HG02798 (cell line): ENCODE measurements around the gene TGFBR3.

Experiments
- ATAC-seq: cut with Tn5 transposase; IDR thresholded peaks from one replicate; pipeline ENCODE4 v1.9.1; 2021; ENCODE audit warnings: mild to moderate bottlenecking; ENCODE audit not compliant: unreplicated experiment, poor library complexity

TGFBR3 gene

GRCh38 chr1:91884459-91885212 is 1.3 kb downstream of the TGFBR3 start:
- ATAC-seq = no peak

DNA sequence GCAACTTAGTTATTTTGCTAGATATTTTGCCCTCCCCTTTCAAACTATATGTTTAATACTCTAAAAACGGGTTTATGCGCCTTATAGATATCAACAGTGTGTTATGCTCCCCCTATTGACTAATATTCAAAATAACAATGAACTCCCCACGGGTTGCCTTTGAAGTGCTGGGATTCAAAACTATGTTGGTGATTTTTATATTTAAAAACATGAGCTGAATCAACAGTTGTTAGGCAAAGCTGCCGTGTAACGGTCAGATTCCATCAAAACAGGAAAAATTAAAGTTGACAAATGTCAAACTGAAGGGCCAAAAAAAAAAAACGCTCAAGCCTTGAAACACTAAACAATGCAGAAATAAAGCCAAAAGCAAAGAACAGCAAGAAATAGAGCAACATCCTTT is 2.5 kb downstream of the TGFBR3 start:
- no peak for ATAC-seq

DNA sequence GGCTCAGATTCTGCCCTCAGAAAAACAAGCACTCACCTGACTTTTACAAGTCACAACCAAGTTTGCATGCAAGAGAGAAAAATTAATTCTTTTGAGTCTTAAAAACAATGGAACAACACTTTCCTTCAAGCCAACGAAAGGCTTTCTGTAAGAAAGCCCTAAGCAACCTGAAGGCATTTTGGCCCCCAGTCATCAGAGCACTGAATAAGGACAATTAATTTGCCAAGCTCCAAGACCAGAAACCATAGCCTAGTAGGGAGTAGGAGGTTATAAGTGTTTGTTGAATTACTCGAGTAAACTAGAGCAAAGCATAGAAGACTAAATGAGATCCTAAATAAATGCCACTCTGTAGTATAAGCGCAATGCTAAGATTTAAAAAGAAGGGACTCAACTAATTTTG is 4.7 kb downstream of the TGFBR3 start:
- no peak for ATAC-seq

- ATAC-seq = no peak
Observed at GRCh38 chr1:91879733-91880132, 6.2 kb downstream of the TGFBR3 start.

- ATAC-seq = peak; percentile 50
Observed at GRCh38 chr1:91877574-91878208, 8.3 kb downstream of the TGFBR3 start.

- ATAC-seq = no peak
Observed at GRCh38 chr1:91876781-91877573, 9.0 kb downstream of the TGFBR3 start.

DNA sequence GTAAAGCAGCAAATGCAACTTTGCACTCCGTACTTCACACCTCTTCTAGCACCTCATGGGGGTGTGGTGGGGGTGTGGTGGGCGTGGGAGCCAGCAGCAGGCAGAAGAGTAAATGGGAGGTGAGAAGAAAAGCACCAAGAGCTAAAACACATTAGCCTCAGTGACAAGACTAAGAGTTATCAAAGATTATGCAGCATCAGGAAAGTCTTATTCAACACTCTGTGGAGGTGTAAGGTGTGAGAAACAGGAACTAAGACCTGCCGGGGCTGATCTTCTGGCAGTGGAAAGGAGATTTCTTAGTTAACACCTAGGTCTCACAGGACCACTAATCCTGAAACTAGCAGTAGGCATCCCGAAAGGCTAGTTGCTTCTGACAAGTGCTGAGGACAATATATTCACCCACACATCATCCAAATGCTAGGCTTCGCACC is 9.9 kb downstream of the TGFBR3 start:
- ATAC-seq = peak; percentile 85

GRCh38 chr1:91874167-91874566 is 11.8 kb downstream of the TGFBR3 start:
- ATAC-seq = no peak

DNA sequence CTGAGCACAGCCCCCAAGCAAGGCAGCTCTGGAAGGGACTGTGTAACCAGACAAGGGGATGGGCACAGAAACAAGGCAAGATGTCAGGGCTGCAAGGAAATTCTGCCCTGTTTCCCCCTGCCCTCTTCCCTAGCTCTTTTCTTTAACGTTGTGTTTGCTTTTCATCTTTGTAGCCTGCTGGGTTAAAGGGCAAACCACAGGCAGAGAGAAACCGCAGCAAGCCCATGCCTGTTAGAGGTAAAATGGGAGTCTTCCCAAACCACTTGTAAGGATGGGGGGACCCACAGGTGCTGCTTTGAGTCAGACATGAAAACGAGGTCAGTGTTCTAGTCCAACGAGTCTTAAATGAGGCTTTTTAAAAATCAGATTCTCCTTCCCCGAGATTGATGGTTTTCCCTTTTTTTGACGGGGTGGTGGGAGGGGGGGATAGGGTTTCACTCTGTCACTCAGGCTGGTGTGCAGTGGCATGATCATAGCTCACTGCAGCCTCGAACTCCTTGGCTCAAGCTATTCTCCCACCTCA is 13.3 kb downstream of the TGFBR3 start:
- ATAC-seq = no peak

DNA sequence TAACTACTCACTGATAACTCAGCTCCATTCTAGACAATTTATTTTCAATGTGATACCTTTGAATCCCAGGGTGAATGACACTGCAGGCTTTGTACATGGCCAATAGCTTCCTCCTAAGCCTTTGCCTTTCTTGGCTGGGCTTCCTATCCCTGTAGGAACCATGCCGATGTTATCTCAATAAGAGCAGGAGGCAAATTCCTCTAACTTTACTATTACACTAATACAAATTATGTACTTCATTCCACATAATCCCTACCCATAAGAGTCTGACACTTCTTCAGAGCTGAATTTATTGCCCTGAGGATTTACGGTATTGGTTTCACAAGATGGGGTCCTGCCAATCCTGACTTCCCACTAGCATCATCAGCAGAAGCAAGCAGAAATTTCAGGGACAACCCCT is 14.0 kb downstream of the TGFBR3 start:
- no peak for ATAC-seq

DNA sequence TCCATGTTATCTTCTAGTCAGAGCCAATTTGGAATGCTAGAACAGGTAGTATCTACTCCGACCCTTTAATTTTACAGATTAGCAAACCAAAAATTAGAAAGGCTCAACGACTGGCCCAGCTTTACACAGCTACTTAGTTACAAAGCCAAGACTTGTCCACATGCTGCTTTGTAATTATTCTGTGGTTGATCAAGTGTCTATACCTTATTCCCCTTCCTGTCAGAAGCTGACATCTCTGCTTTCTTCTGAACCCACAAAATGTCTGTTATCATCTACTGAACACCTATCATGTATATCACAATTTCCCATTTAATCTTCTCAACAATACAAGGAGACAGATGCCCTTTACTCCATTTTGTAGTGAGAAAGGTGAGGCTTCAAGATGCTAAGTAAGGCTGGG is 15.6 kb downstream of the TGFBR3 start:
- no peak for ATAC-seq

DNA sequence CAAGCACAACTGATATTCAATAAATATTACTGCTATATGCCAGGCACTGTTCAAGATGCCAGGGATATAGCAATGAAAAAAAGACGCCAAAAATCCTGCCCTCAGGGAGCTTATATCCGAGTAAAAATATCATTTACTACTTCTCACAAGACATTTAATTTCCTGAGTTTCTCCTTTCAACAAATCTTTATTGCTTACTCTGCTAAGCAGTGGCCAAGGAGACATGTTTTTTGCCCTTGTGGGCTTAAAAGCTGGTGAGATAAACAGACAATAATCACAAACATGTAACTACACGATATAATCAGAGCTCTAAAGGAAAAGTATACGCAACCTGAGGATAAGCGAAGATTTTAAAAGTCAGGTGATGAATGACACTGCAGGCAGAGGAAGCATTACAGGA is 19.5 kb downstream of the TGFBR3 start:
- ATAC-seq = no peak

DNA sequence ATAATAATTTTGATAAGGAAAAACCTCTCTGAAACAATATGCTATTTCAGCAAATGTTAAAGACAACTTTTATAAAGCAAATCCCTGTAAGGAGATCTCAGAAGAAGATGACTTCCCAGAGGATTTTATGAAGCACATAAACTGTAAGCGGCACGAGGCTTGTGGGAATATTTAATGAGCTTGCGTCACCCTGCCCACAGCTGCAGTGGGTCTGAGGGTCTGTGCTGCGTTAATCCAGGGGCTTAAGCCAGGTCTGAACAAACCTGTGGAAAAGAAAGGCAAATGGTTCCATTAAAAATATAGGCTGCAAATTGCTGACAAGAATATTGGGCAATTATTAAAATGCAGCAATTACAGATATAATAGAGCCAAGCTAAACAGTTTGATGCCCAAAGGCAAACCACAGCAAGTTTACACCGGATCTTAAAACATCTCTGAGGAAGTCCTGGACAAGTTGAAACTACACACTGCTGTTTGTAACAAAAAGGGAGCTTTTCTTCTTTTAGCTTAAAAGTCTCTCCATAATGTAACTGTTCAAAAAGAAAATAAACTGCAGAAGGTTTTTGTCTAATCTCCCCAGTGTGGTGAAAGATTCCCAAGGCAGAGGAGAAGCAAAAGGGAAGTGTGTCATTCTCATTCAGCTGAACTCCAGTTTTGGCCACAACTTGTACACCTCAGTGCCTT is 21.8 kb downstream of the TGFBR3 start:
- no peak for ATAC-seq

DNA sequence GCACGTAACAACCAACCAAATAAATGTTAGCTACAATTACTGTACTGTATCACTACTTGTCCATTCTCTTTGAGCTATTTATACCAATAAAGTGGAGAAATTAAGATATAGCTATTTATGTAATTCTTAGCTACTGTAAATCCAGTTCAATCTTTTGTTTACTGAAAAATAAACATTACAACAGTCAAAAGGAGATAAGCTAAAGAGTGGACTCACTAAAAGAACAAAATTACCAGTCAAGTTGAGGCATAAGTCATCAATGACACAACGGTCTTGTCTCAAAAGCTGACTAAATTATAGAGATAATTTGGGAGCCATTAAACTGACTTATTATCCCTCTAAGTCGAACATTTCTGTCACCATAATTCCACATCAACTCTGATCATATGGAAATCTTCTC is 22.5 kb downstream of the TGFBR3 start:
- no peak for ATAC-seq

DNA sequence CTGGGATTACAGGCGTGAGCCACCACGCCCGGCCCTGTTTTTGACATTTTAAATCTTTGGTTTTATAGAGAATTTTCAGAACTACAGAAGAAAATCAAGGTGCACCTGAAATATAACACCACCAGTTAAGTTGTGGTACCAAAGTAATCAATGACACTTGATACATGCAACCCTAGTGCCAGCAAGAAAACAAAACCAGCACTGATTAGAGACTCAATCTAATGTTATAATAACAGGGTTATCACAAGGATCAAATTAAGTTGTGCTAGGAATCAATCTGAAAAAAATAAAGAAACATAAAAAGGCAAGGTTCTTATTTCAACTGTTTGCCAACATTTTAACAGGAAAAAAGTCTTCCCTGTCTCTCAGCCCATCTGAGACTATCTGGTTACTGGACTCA is 23.8 kb downstream of the TGFBR3 start:
- ATAC-seq = no peak

DNA sequence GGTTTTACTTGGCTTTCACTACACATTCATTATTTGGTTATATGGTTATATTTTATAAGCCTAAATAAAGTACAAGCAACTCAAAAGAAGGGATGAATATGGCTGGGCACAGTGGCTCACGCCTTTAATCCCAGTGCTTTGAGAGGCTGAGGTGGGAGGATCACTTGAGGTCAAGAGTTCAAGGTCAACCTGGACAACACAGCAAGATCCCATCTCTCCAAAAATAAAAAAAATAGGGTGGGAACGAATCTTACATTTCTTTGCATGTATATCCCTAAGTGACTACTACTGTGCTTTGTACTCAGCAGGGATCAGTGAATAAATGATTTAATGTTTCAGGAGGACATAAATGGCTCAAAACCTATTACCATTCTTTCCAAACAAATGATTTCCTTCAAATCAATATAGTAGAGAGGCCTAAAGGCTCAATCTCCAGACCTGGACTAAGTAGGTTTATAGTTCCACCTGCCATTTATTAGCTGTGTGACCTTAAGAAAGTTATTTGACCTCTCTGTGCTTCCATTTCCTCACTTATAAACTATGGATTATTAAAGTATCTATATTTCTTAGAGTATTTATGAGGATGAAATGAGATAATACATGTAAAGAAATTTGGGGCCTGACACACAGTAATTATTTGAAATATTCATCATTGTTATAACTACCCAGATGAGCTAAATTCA is 28.3 kb downstream of the TGFBR3 start:
- no peak for ATAC-seq

GRCh38 chr1:91856996-91857395 is 29.0 kb downstream of the TGFBR3 start:
- ATAC-seq = no peak

DNA sequence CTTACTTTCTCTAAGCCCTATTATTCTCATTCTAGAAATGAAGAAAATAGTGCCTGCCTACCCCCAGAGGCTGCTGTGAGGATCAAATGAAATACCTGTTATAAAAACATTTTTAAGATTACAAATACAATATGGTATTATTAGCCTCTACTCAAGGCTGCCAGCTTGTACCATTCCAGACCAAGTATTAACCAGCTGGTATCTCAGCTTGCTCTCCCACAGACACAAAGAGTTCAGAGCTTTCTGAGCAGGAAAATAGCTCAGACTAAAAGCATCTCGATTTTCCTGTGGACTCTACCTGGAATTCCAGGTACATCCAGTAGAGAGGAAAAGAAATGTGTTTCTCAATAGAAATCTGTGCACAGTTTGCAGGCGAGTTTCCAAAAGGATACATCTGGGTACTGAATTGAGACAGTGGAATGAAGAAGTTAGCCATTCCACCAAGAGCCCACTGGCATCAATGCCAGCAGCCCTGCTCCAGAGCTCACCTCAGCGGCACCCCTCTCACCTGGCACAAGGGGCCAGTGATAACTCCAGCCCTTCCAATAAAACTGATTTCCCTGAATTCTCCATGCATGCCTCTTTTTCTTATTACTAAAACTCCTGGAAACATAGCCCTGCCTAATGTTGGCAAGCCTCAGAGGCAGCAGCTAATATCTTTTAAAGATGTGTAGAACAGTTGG is 31.0 kb downstream of the TGFBR3 start:
- no peak for ATAC-seq

- ATAC-seq = no peak
Observed at GRCh38 chr1:91853397-91853796, 32.6 kb downstream of the TGFBR3 start.
